ENCODE measurements around the gene CTSC. TPM values are rescaled to one million over a fixed set of nuclear protein-coding genes. Genes with fewer than 3 reads are reported as not detected.
A peak's percentile ranks its signal among the peaks of the same experiment; 100 is the strongest.

The CTSC gene
- total and polyA plus RNA-seq, 11 donors = 8.9 to 289 (median 19.2) TPM

DNA sequence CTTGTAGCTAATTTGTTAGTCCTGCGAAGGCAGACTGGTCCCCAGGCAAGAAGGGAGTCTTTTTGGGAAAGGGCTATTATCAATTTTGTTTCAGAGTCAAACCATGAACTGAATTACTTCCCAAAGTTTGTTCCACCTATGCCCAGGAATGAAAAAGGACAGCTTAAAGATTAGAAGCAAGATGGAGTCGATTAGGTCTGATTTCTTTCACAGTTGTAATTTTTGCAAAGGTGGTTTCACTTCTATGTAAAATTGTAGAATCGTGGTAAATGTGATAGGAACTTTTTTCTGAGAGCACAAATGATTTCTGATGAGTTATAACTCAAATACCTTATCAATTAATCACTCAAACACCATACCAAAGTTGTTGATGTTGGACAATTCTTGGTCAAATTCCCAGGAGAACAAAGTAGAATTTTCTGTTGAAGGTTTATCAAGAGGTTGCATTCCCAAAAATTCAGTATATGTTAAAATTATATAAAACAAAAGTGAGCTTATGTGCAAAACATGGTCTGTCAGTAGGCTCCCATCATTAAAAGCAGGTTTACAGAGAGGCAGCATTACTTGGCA is 2.9 kb upstream of the CTSC start:
- no peak for ATAC-seq
- no peaks in the 10 kb centered on the region for H3K9me3 ChIP-seq
- H3K4me1 ChIP-seq = peaks cover 0 to 39% (median 5%) of the 10 kb centered on the region in 12 donors
- no peaks in the 10 kb centered on the region for H3K27me3 ChIP-seq
- H3K27ac ChIP-seq = no peak overlapping the region
- no peak overlapping the region for H3K4me3 ChIP-seq
- H3K36me3 ChIP-seq = no peaks in the 10 kb centered on the region
- WGBS, 4 donors = 79 to 94% (median 94%) methylated on average over 3 of the region's 3 CpGs
- DNase-seq = no peak
- intact Hi-C loops (cut with DNase I) = no loop called here
- TF ChIP-seq, protein P1, sequence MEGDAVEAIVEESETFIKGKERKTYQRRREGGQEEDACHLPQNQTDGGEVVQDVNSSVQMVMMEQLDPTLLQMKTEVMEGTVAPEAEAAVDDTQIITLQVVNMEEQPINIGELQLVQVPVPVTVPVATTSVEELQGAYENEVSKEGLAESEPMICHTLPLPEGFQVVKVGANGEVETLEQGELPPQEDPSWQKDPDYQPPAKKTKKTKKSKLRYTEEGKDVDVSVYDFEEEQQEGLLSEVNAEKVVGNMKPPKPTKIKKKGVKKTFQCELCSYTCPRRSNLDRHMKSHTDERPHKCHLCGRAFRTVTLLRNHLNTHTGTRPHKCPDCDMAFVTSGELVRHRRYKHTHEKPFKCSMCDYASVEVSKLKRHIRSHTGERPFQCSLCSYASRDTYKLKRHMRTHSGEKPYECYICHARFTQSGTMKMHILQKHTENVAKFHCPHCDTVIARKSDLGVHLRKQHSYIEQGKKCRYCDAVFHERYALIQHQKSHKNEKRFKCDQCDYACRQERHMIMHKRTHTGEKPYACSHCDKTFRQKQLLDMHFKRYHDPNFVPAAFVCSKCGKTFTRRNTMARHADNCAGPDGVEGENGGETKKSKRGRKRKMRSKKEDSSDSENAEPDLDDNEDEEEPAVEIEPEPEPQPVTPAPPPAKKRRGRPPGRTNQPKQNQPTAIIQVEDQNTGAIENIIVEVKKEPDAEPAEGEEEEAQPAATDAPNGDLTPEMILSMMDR (IDR thresholded peaks at IDR 0.05) = no peak
- no peak for TF ChIP-seq POLR2A (IDR thresholded peaks at IDR 0.05)

DNA sequence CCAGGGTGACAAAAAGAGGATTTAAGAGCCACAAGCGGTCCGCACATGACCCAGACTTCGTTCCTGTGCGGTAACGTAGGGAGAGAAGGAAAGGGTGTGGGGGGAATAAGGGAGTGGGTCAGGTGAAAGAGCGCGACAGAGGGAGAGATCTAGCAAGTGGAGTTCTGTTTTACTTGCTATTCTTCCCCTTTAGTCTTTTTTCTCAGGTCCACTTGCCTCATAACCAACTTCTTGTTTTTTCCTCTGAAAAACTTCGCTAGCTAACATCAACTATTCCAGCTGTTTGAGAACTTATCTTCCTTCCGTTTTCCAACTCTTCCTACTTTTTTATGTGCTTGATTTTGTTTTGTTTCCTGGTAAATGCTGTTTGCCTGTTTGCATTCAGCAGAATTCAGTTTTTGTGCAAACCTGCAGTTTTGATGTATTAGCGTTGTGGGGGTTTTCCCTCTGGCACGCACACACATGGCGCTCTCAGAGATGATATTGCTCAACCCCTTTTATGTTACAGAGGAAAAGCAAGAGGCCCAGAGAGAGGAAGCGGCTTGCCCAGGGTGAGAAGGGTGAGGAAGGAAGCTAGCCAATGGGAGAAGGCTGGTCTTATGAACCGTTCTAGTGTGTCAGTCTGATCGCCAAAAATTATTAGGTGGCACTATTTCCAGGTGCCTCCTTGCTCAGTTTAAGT is 592 bp upstream of the CTSC start:
- peak overlapping the region in 11 of 12 donors; percentile 62 to 98 (median 77) for H3K27ac ChIP-seq
- H3K36me3 ChIP-seq = peaks cover 0 to 21% (median 0%) of the 10 kb centered on the region in 9 donors
- H3K27me3 ChIP-seq = no peaks in the 10 kb centered on the region
- H3K9me3 ChIP-seq = no peaks in the 10 kb centered on the region
- ATAC-seq = peak; percentile 46 to 85 (median 76)
- intact Hi-C loops (cut with DNase I) = loop anchor here in 2 of 10 donors (5.0 to 10.0 kb wide), 2 partner anchors 64 to 983 kb away; no protein-coding TSS in a partner anchor
- peaks cover 0 to 50% (median 5%) of the 10 kb centered on the region in 12 donors for H3K4me1 ChIP-seq
- peak; percentile 32 to 62 (median 60) for DNase-seq
- WGBS, 4 donors = 4 to 5% (median 4%) methylated on average over 15 of the region's 15 CpGs
- peak overlapping the region; percentile 38 to 93 (median 68) for H3K4me3 ChIP-seq
- TF ChIP-seq, protein P1 (IDR thresholded peaks at IDR 0.05) = no peak
- TF ChIP-seq POLR2A (IDR thresholded peaks at IDR 0.05) = no peak

DNA sequence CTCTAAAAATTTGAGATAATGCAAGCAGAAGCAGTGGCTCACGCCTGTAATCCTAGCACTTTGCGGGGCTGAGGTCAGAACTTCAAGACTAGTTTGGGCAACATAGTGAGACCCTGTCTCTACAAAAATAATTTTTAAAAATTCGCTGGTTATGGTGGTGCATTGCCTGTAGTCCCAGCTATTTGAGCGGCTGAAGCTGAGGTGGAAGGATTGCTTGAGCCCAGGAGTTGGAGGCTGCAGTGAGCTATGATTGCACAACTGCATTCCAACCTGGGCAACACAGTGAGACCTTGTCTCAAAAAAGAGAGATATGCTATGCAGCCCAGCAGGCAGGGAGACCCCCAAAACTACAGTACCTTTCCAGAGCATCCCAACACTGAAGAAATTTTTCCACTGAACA is 2.3 kb downstream of the CTSC start:
- ATAC-seq (no peak), DNase-seq (no peak)
- intact Hi-C loops (cut with DNase I) = loop anchor here in 2 of 10 donors (5.0 to 10.0 kb wide), 2 partner anchors 67 to 980 kb away; no protein-coding TSS in a partner anchor
- H3K4me3 ChIP-seq = peak overlapping the region in 6 of 12 donors; percentile 11 to 93 (median 82)
- WGBS, 4 donors = 54 to 87% (median 80%) methylated on average over 4 of the region's 4 CpGs
- H3K27me3 ChIP-seq = no peaks in the 10 kb centered on the region
- H3K36me3 ChIP-seq = peaks cover 0 to 49% (median 13%) of the 10 kb centered on the region in 9 donors
- H3K9me3 ChIP-seq = no peaks in the 10 kb centered on the region
- TF ChIP-seq, protein P1 (IDR thresholded peaks at IDR 0.05) = no peak
- TF ChIP-seq POLR2A (IDR thresholded peaks at IDR 0.05) = no peak
- H3K27ac ChIP-seq = peak overlapping the region in 1 of 12 donors; percentile 98
- peaks cover 0 to 66% (median 5%) of the 10 kb centered on the region in 12 donors for H3K4me1 ChIP-seq

DNA sequence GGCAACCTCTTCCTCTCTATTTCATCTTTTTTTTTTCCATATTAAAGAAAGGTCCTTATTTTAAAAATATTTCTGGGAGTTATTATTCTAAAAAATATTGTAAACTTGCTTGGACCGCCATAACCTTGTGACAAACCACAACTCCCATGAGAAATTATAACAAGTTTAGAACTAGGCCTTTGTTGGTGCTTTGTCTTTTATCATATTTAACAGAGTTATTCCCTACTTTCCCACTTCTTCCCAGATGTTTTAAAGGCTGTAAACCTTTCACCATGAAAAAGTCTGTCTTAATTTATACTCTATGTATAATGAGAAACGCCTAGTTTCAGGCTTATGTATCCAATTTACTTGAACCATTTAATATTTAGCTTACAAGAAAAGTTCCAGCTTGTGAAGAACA is 3.7 kb downstream of the CTSC start:
- WGBS, 4 donors = 87 to 95% (median 92%) methylated on average over 2 of the region's 2 CpGs
- intact Hi-C loops (cut with DNase I) = loop anchor here in 1 of 10 donors (10.0 kb wide), 1 partner anchor 979 kb away; no protein-coding TSS in a partner anchor
- Histone ChIP-seq H3K9me3 (no peaks in the 10 kb centered on the region), H3K4me1 (peaks cover 0 to 73% (median 5%) of the 10 kb centered on the region in 12 donors), H3K27ac (no peak overlapping the region), H3K4me3 (peak overlapping the region in 1 of 12 donors; percentile 91), H3K27me3 (no peaks in the 10 kb centered on the region), H3K36me3 (peaks cover 0 to 58% (median 13%) of the 10 kb centered on the region in 9 donors)
- DNase-seq (no peak), ATAC-seq (no peak)
- TF ChIP-seq, protein P1 (IDR thresholded peaks at IDR 0.05) = no peak
- no peak for TF ChIP-seq POLR2A (IDR thresholded peaks at IDR 0.05)
